WTC11 (cell line): ENCODE measurements around the gene RAB1B. TPM values are rescaled to one million over a fixed set of nuclear protein-coding genes. Genes with fewer than 3 reads are reported as not detected.

ENCODE experiments used
- ATAC-seq: fragments of 200-7000 bp; cut with Tn5 transposase; 2 replicates; pipeline ENCODE4 v1.10.0; 2021; ENCODE audit warnings: mild to moderate bottlenecking, moderate library complexity
- CTCF ChIA-PET: fragments of 300-600 bp; sonication (Branson Sonifier 250); formaldehyde crosslinking; loops from one replicate; lab custom pipeline; 2021; ENCODE audit warnings: antibody characterized with exemption; lab: Charles Lee
- POLR2A ChIA-PET: fragments of 350-600 bp; sonication (Branson Sonifier 250); formaldehyde crosslinking; loops from one replicate; lab custom pipeline; 2021; ENCODE audit warnings: antibody characterized with exemption; lab: Charles Lee
- DNase-seq: peaks from one replicate; pipeline ENCODE4 v3.0.0; 2021; ENCODE audit warnings: low spot score
- H3K27ac Mint-ChIP-seq: 2 replicates; pipeline ENCODE4 v1.8.0; 2021; ENCODE audit warnings: mixed read lengths
- H3K27me3 Mint-ChIP-seq: 2 replicates; pipeline ENCODE4 v1.8.0; 2021; ENCODE audit warnings: low read depth, mild to moderate bottlenecking, moderate library complexity, mixed read lengths
- H3K36me3 Mint-ChIP-seq: 2 replicates; pipeline ENCODE4 v1.8.0; 2021; ENCODE audit warnings: mixed read lengths
- H3K4me1 Mint-ChIP-seq: 2 replicates; pipeline ENCODE4 v1.8.0; 2022; ENCODE audit warnings: mixed read lengths
- H3K4me3 Mint-ChIP-seq: 2 replicates; pipeline ENCODE4 v1.8.0; 2021; ENCODE audit warnings: mild to moderate bottlenecking, moderate library complexity, mixed read lengths
- H3K9me3 Mint-ChIP-seq: 2 replicates; pipeline ENCODE4 v1.8.0; 2021; ENCODE audit warnings: mixed read lengths
- ATF1 ChIP-seq: sonication (generic); formaldehyde crosslinking; IDR thresholded peaks from 2 replicates; pipeline ENCODE4 v1.8.1; 2023; ENCODE audit warnings: mild to moderate bottlenecking, moderate library complexity, missing genetic modification reagents
- CREM ChIP-seq: sonication (generic); formaldehyde crosslinking; IDR thresholded peaks from 2 replicates; pipeline ENCODE4 v1.8.1; 2022; ENCODE audit warnings: mild to moderate bottlenecking, missing genetic modification reagents, moderate library complexity
- FOXJ3 ChIP-seq: sonication (generic); formaldehyde crosslinking; IDR thresholded peaks from 2 replicates; pipeline ENCODE4 v1.9.0; 2021; ENCODE audit warnings: missing genetic modification reagents, mild to moderate bottlenecking, borderline replicate concordance
- RELA ChIP-seq: sonication (generic); formaldehyde crosslinking; IDR thresholded peaks from 2 replicates; pipeline ENCODE4 v1.8.1; 2022; ENCODE audit warnings: missing genetic modification reagents, mild to moderate bottlenecking, borderline replicate concordance
- STAT6 ChIP-seq: sonication (generic); formaldehyde crosslinking; conservative IDR thresholded peaks from 2 replicates; pipeline ENCODE4 v1.8.1; 2023; ENCODE audit warnings: mild to moderate bottlenecking, low read depth, missing genetic modification reagents, moderate library complexity
- TCF7 ChIP-seq: sonication (generic); formaldehyde crosslinking; IDR thresholded peaks from 2 replicates; pipeline ENCODE4 v1.8.0; 2022; ENCODE audit warnings: mild to moderate bottlenecking, low read depth, missing genetic modification reagents, moderate library complexity
- ZNF219 ChIP-seq: sonication (generic); formaldehyde crosslinking; IDR thresholded peaks from 2 replicates; pipeline ENCODE4 v1.8.0; 2023; ENCODE audit warnings: missing genetic modification reagents, mild to moderate bottlenecking, borderline replicate concordance
- ZNF281 ChIP-seq: sonication (generic); formaldehyde crosslinking; IDR thresholded peaks from 2 replicates; pipeline ENCODE4 v1.8.0; 2023; ENCODE audit warnings: mild to moderate bottlenecking, missing genetic modification reagents
- total RNA-seq: library from RNA; stranded (reverse); gene quantifications from 3 replicates; pipeline ENCODE4 v1.2.3, GENCODE V29; 2021

Gene RAB1B
- total RNA-seq, 1 experiment from 2014 or later = 125 TPM

- peaks cover 15% of the 10 kb centered on the region for H3K4me1 Mint-ChIP-seq
- no peak for TF ChIP-seq STAT6
- no peak for TF ChIP-seq ATF1 (CRISPR knock-in tag)
- no peak for TF ChIP-seq FOXJ3
- no peak for TF ChIP-seq RELA (CRISPR knock-in tag)
- TF ChIP-seq TCF7 (CRISPR knock-in tag) = no peak
- no peak for TF ChIP-seq ZNF281
- no peak for TF ChIP-seq CREM (CRISPR knock-in tag)
- TF ChIP-seq ZNF219 = no peak
- TF ChIP-seq, all 79 proteins: peak for 0
- POLR2A ChIA-PET = interaction anchor here (1.4 to 1.6 kb wide), 2 partner anchors 9 to 13 kb away, joined by 4 to 5 read pairs; no protein-coding TSS in a partner anchor
- CTCF ChIA-PET = interaction anchor here (0.6 to 1.6 kb wide), 9 partner anchors 9 to 104 kb away, joined by 3 to 45 read pairs (median 5); partner anchors contain the start of genes CD248, RIN1 and YIF1A
- no peak for ATAC-seq
- Mint-ChIP-seq H3K36me3 (no peaks in the 10 kb centered on the region), H3K9me3 (0 out of 2 replicates have a peak, but pooled peaks cover 6% of the 10 kb centered on the region), H3K4me3 (no peak overlapping the region), H3K27ac (no peak overlapping the region), H3K27me3 (peaks cover 11% of the 10 kb centered on the region)
- no peak for DNase-seq
These were observed 58.0 kb downstream of the RAB1B start for GRCh38 chr11:66326261-66327111.

Other genes with a start within 250 kb of the RAB1B start
- not detected in 3 replicates for gene CATSPER1, start 242.2 kb upstream of the RAB1B start, total RNA-seq
- 21.3 to 22.6 TPM (median 21.6 TPM) in 3 replicates for gene GAL3ST3, start 219.5 kb upstream of the RAB1B start, total RNA-seq
- gene SF3B2, start 216.3 kb upstream of the RAB1B start, total RNA-seq = 235 to 295 TPM (median 251 TPM) in 3 replicates
- 30.1 to 34.8 TPM (median 30.9 TPM) in 3 replicates for gene PACS1, start 198.4 kb upstream of the RAB1B start, total RNA-seq
- 52.3 to 54.9 TPM (median 54.1 TPM) in 3 replicates for gene KLC2, start 10.9 kb upstream of the RAB1B start, total RNA-seq
- gene CNIH2, start 9.5 kb downstream of the RAB1B start, total RNA-seq = 12.2 to 12.9 TPM (median 12.2 TPM) in 3 replicates
- gene YIF1A, start 20.5 kb downstream of the RAB1B start, total RNA-seq = 86.0 to 86.9 TPM (median 86.4 TPM) in 3 replicates
- 2.2 to 2.3 TPM (median 2.3 TPM) in 3 replicates for gene TMEM151A, start 23.3 kb downstream of the RAB1B start, total RNA-seq
- 2.6 to 2.8 TPM (median 2.7 TPM) in 3 replicates for gene CD248, start 48.4 kb downstream of the RAB1B start, total RNA-seq
- gene RIN1, start 67.8 kb downstream of the RAB1B start, total RNA-seq = 4.7 to 5.5 TPM (median 5.0 TPM) in 3 replicates
- gene BRMS1, start 76.5 kb downstream of the RAB1B start, total RNA-seq = 37.0 to 44.5 TPM (median 40.8 TPM) in 3 replicates
- gene B4GAT1, start 79.0 kb downstream of the RAB1B start, total RNA-seq = 34.1 to 37.0 TPM (median 36.3 TPM) in 3 replicates
- 30.2 to 36.6 TPM (median 35.3 TPM) in 3 replicates for gene SLC29A2, start 103.1 kb downstream of the RAB1B start, total RNA-seq
- gene NPAS4, start 152.4 kb downstream of the RAB1B start, total RNA-seq = 0.27 to 0.79 TPM (median 0.44 TPM) in 3 replicates
- 131 to 137 TPM (median 135 TPM) in 3 replicates for gene MRPL11, start 170.2 kb downstream of the RAB1B start, total RNA-seq
- gene PELI3, start 198.3 kb downstream of the RAB1B start, total RNA-seq = 6.7 to 7.8 TPM (median 6.8 TPM) in 3 replicates
- 77.0 to 86.7 TPM (median 83.4 TPM) in 3 replicates for gene DPP3, start 211.8 kb downstream of the RAB1B start, total RNA-seq
- gene BBS1, start 242.0 kb downstream of the RAB1B start, total RNA-seq = 22.9 to 26.8 TPM (median 24.1 TPM) in 3 replicates